ENCODE results near the gene LY6G5C. TPM values are rescaled to one million over a fixed set of nuclear protein-coding genes. Genes with fewer than 3 reads are reported as not detected.

LY6G5C gene
- total RNA-seq, 1 experiment from 2014 or later: 1.7 TPM

DNA sequence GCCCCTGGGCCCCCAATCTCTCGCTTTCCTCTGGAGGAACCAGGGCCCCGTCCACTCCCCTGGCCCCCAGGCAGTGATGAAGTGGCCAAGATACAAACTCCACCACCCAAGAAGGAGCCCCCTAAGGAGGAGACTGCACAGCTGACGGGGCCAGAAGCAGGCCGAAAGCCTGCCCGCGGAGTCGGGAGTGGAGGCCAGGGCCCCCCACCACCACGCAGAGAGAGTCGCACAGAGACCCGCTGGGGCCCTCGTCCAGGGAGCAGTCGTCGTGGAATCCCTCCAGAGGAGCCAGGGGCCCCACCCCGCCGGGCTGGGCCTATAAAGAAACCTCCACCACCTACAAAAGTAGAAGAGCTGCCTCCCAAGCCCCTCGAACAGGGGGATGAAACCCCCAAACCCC lies 49.7 kb downstream of the LY6G5C start:
- H3K36me3 ChIP-seq (ENCODE audit: control insufficient read depth in 1 of 2, insufficient read depth in 2 of 2, low read length in 2 of 2): peaks cover 63 to 95% of the 10 kb centered on the region in 2 experiments
- TF ChIP-seq, protein P1, sequence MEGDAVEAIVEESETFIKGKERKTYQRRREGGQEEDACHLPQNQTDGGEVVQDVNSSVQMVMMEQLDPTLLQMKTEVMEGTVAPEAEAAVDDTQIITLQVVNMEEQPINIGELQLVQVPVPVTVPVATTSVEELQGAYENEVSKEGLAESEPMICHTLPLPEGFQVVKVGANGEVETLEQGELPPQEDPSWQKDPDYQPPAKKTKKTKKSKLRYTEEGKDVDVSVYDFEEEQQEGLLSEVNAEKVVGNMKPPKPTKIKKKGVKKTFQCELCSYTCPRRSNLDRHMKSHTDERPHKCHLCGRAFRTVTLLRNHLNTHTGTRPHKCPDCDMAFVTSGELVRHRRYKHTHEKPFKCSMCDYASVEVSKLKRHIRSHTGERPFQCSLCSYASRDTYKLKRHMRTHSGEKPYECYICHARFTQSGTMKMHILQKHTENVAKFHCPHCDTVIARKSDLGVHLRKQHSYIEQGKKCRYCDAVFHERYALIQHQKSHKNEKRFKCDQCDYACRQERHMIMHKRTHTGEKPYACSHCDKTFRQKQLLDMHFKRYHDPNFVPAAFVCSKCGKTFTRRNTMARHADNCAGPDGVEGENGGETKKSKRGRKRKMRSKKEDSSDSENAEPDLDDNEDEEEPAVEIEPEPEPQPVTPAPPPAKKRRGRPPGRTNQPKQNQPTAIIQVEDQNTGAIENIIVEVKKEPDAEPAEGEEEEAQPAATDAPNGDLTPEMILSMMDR (IDR thresholded peaks at IDR 0.05 in 2 of 3, conservative IDR thresholded peaks at IDR 0.05 in 1 of 3; ENCODE audit: borderline replicate concordance in 1 of 3, insufficient read depth in 1 of 3, low read depth in 2 of 3, low read length in 2 of 3): no peak
- ATAC-seq (no peak), DNase-seq (ENCODE audit: low read depth, low spot score) (no peak)
- ChIA-PET RAD21 (ENCODE audit: low non-redundant PET in 1 of 2, low total read pairs in 2 of 2, uncharacterized antibody in 2 of 2, unreplicated experiment in 2 of 2) (no interaction called here), POLR2A (no interaction called here), CTCF (no interaction called here)
- peaks cover 72% of the 10 kb centered on the region for H3K79me2 ChIP-seq (ENCODE audit: insufficient read depth, low read length)
- BruUV-seq (replicated peaks): TSS peak; percentile 6
- no peaks in the 10 kb centered on the region for H3K27me3 ChIP-seq (ENCODE audit: insufficient read depth, low read length)
- no peaks in the 10 kb centered on the region for H4K20me1 ChIP-seq (ENCODE audit: insufficient read depth)
- H3K9me2 ChIP-seq (ENCODE audit: insufficient read depth): no peaks in the 10 kb centered on the region
- H3K4me3 ChIP-seq (replicated peaks in 1 of 2; ENCODE audit: low read depth in 1 of 2, low read length in 2 of 2): no peak overlapping the region
- H3K4me1 ChIP-seq (ENCODE audit: control insufficient read depth in 1 of 2, insufficient read depth in 2 of 2, low read length in 2 of 2): no peaks in the 10 kb centered on the region
- H3K9ac ChIP-seq (ENCODE audit: low read length): no peak overlapping the region
- no peaks in the 10 kb centered on the region for H3K9me3 ChIP-seq (ENCODE audit: control insufficient read depth in 1 of 2, insufficient read depth in 1 of 2, low read depth in 1 of 2, low read length in 2 of 2)
- H3K27ac ChIP-seq (ENCODE audit: low read depth, low read length): no peak overlapping the region
- H3K4me2 ChIP-seq (ENCODE audit: low read length): no peak overlapping the region
- H2AFZ ChIP-seq (ENCODE audit: low read depth, low read length, poor library complexity, severe bottlenecking): no peak overlapping the region
- intact Hi-C loops (cut with micrococcal nuclease): no loop called here

DNA sequence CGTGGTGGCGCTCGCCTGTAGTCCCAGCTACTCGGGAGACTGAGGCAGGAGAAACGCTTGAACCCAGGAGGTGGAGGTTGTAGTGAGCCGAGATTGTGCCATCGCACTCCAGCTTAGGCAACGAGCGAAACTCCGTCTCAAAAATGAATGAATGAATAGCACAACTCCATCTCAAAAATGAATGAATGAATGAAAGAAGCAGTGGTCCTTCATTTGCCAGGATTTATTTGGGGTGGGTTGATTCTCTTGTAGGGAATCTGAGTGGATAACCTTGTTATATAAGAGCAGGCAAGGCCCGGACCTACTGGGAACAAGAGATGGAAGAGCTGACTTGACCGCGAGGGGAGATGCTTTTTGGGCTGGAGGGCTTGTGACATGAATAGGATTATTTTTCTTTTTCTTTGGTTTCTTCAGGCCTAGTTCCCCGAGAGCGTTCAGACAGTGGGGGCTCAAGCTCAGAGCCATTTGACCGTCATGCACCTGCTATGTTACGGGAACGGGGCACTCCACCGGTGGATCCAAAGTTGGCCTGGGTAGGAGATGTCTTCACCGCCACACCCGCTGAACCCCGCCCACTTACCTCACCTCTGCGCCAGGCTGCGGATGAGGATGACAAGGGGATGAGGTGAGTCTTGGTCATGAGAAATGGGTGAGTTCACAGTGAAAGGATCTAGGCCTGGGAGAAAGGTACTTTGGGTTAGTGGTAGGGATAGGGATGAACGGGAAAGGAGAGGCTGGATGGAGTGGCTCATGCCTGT lies 50.5 kb downstream of the LY6G5C start:
- BruUV-seq (replicated peaks): no TSS peak
- Histone ChIP-seq H3K9ac (ENCODE audit: low read length) (no peak overlapping the region), H3K4me3 (replicated peaks in 1 of 2; ENCODE audit: low read depth in 1 of 2, low read length in 2 of 2) (no peak overlapping the region), H3K79me2 (ENCODE audit: insufficient read depth, low read length) (peaks cover 81% of the 10 kb centered on the region), H3K9me3 (ENCODE audit: control insufficient read depth in 1 of 2, insufficient read depth in 1 of 2, low read depth in 1 of 2, low read length in 2 of 2) (no peaks in the 10 kb centered on the region), H2AFZ (ENCODE audit: low read depth, low read length, poor library complexity, severe bottlenecking) (no peak overlapping the region), H3K4me2 (ENCODE audit: low read length) (no peak overlapping the region), H3K36me3 (ENCODE audit: control insufficient read depth in 1 of 2, insufficient read depth in 2 of 2, low read length in 2 of 2) (peaks cover 64 to 95% of the 10 kb centered on the region in 2 experiments), H3K27ac (ENCODE audit: low read depth, low read length) (no peak overlapping the region), H3K9me2 (ENCODE audit: insufficient read depth) (no peaks in the 10 kb centered on the region), H3K27me3 (ENCODE audit: insufficient read depth, low read length) (no peaks in the 10 kb centered on the region), H3K4me1 (ENCODE audit: control insufficient read depth in 1 of 2, insufficient read depth in 2 of 2, low read length in 2 of 2) (no peaks in the 10 kb centered on the region), H4K20me1 (ENCODE audit: insufficient read depth) (no peaks in the 10 kb centered on the region)
- ChIA-PET POLR2A (no interaction called here), CTCF (no interaction called here), RAD21 (ENCODE audit: low non-redundant PET in 1 of 2, low total read pairs in 2 of 2, uncharacterized antibody in 2 of 2, unreplicated experiment in 2 of 2) (no interaction called here)
- no peak for ATAC-seq
- intact Hi-C loops (cut with micrococcal nuclease): no loop called here
- TF ChIP-seq POLR2AphosphoS5 (IDR thresholded peaks at IDR 0.05; ENCODE audit: low read depth, low read length) (0 out of 2 replicates have a peak, but pooled peaks have one; percentile 10), ELF1 (IDR thresholded peaks at IDR 0.05; ENCODE audit: borderline replicate concordance, low read depth) (no peak)
- DNase-seq (ENCODE audit: low read depth, low spot score): no peak
